ENCODE results near the gene SGPP2. TPM values are rescaled to one million over a fixed set of nuclear protein-coding genes. Genes with fewer than 3 reads are reported as not detected.
"Not testable (repeated sequence)": the region's sequence is repeated elsewhere in the genome, so short reads cannot be mapped to it uniquely, and the experiment has no call there.

SGPP2 gene
- total and polyA plus RNA-seq, 2 experiments from 2014 or later, result 0.08 TPM; not detected in 1

DNA sequence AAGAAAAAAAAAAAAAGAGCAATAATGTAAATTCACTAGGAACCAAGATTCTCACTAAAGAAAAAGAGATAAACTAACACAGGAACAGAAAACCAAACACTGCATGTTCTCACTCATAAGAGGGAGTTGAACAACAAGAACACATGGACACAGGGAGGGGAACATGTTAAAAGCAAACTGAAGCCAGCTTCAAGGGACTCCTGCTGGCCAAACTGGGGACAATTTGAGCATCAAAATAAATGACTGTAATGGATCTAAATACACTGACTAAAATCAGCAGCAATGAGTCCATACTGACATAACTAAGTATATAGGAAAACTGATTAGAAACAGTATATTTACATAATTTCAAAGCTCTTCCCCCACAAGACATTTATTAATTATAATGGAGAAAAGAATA is 158.6 kb downstream of the SGPP2 start:
- no peak overlapping the region for H3K4me3 Mint-ChIP-seq
- Histone ChIP-seq H2AFZ (no peak overlapping the region), H3K4me2 (no peak overlapping the region), H4K20me1 (replicated peaks; ENCODE audit: insufficient read depth) (peaks cover 3% of the 10 kb centered on the region; the same call in 1 of the 2 replicates), H3K36me3 (ENCODE audit: insufficient read depth) (peaks cover 8% of the 10 kb centered on the region; the same call in 1 of the 2 replicates), H3F3A (replicated peaks; ENCODE audit: low read depth) (no peaks in the 10 kb centered on the region), H3K9me2 (ENCODE audit: insufficient read depth) (no peaks in the 10 kb centered on the region), H3K79me2 (replicated peaks; ENCODE audit: insufficient read depth) (peaks cover 6% of the 10 kb centered on the region; the same call in 1 of the 2 replicates), H3K4me3 (no peak overlapping the region), H3K27me3 (ENCODE audit: insufficient read depth) (no peaks in the 10 kb centered on the region), H3K4me1 (ENCODE audit: insufficient read depth) (no peaks in the 10 kb centered on the region), H3K27ac (ENCODE audit: low read depth) (no peak overlapping the region)
- TF ChIP-seq, protein P1, sequence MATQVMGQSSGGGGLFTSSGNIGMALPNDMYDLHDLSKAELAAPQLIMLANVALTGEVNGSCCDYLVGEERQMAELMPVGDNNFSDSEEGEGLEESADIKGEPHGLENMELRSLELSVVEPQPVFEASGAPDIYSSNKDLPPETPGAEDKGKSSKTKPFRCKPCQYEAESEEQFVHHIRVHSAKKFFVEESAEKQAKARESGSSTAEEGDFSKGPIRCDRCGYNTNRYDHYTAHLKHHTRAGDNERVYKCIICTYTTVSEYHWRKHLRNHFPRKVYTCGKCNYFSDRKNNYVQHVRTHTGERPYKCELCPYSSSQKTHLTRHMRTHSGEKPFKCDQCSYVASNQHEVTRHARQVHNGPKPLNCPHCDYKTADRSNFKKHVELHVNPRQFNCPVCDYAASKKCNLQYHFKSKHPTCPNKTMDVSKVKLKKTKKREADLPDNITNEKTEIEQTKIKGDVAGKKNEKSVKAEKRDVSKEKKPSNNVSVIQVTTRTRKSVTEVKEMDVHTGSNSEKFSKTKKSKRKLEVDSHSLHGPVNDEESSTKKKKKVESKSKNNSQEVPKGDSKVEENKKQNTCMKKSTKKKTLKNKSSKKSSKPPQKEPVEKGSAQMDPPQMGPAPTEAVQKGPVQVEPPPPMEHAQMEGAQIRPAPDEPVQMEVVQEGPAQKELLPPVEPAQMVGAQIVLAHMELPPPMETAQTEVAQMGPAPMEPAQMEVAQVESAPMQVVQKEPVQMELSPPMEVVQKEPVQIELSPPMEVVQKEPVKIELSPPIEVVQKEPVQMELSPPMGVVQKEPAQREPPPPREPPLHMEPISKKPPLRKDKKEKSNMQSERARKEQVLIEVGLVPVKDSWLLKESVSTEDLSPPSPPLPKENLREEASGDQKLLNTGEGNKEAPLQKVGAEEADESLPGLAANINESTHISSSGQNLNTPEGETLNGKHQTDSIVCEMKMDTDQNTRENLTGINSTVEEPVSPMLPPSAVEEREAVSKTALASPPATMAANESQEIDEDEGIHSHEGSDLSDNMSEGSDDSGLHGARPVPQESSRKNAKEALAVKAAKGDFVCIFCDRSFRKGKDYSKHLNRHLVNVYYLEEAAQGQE (IDR thresholded peaks at IDR 0.05; ENCODE audit: unreplicated experiment), result no peak
- TF ChIP-seq ZNF331 (CRISPR knock-in tag; IDR thresholded peaks at IDR 0.05; ENCODE audit: low read depth) (no peak), NANOG (IDR thresholded peaks at IDR 0.05; ENCODE audit: borderline replicate concordance) (no peak), EZH2 (IDR thresholded peaks at IDR 0.05; ENCODE audit: low read depth, unreplicated experiment) (no peak)
- TF ChIP-seq, protein P2, sequence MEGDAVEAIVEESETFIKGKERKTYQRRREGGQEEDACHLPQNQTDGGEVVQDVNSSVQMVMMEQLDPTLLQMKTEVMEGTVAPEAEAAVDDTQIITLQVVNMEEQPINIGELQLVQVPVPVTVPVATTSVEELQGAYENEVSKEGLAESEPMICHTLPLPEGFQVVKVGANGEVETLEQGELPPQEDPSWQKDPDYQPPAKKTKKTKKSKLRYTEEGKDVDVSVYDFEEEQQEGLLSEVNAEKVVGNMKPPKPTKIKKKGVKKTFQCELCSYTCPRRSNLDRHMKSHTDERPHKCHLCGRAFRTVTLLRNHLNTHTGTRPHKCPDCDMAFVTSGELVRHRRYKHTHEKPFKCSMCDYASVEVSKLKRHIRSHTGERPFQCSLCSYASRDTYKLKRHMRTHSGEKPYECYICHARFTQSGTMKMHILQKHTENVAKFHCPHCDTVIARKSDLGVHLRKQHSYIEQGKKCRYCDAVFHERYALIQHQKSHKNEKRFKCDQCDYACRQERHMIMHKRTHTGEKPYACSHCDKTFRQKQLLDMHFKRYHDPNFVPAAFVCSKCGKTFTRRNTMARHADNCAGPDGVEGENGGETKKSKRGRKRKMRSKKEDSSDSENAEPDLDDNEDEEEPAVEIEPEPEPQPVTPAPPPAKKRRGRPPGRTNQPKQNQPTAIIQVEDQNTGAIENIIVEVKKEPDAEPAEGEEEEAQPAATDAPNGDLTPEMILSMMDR (conservative IDR thresholded peaks at IDR 0.05; ENCODE audit: low read depth in 2 of 2), result peak; percentile 27 to 37
- TF ChIP-seq, protein P3, sequence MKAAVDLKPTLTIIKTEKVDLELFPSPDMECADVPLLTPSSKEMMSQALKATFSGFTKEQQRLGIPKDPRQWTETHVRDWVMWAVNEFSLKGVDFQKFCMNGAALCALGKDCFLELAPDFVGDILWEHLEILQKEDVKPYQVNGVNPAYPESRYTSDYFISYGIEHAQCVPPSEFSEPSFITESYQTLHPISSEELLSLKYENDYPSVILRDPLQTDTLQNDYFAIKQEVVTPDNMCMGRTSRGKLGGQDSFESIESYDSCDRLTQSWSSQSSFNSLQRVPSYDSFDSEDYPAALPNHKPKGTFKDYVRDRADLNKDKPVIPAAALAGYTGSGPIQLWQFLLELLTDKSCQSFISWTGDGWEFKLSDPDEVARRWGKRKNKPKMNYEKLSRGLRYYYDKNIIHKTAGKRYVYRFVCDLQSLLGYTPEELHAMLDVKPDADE (IDR thresholded peaks at IDR 0.05), result no peak
- H3K27me3 Mint-ChIP-seq (ENCODE audit: insufficient read depth, low read depth, poor library complexity), result peaks cover 5% of the 10 kb centered on the region
- H3K4me1 Mint-ChIP-seq, result no peaks in the 10 kb centered on the region; the same call in 2 of the 3 replicates
- peaks cover 56% of the 10 kb centered on the region for H3K36me3 Mint-ChIP-seq (ENCODE audit: low read depth)
- H3K27ac Mint-ChIP-seq, result no peak overlapping the region
- H3K9me3 Mint-ChIP-seq, result peaks cover 40% of the 10 kb centered on the region
- peak; percentile 19 for DNase-seq (ENCODE audit: low spot score)
- ATAC-seq, result no peak

DNA sequence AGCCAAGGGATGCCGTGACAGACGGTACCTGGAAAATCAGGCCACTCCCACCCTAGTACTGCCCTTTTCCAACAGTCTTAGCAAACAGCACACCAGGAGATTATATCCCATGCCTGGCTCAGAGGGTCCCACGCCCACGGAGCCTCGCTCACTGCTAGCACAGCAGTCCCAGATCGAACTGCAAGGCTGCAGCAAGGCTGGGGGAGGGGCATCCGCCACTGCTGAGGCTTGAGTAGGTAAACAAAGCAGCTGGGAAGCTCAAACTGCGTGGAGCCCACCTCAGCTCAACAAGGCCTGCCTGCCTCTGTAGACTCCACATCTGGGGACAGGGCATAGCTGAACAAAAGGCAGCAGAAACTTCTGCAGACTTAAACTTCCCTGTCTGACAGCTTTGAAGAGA is 160.2 kb downstream of the SGPP2 start:
- H3K4me1 ChIP-seq (ENCODE audit: insufficient read depth); H3K4me2 ChIP-seq; ATAC-seq; H3K27ac ChIP-seq (ENCODE audit: low read depth); DNase-seq (ENCODE audit: low spot score); H4K20me1 ChIP-seq (replicated peaks; ENCODE audit: insufficient read depth); H3K9me2 ChIP-seq (ENCODE audit: insufficient read depth); H3K4me3 ChIP-seq; H3K27ac Mint-ChIP-seq; H3K4me3 Mint-ChIP-seq; H3K36me3 ChIP-seq (ENCODE audit: insufficient read depth); H2AFZ ChIP-seq; H3F3A ChIP-seq (replicated peaks; ENCODE audit: low read depth); H3K27me3 ChIP-seq (ENCODE audit: insufficient read depth); H3K27me3 Mint-ChIP-seq (ENCODE audit: insufficient read depth, low read depth, poor library complexity); H3K4me1 Mint-ChIP-seq: not testable (repeated sequence)
- peaks cover 46% of the 10 kb centered on the region for H3K9me3 Mint-ChIP-seq
- peaks cover 70% of the 10 kb centered on the region for H3K36me3 Mint-ChIP-seq (ENCODE audit: low read depth)
- H3K79me2 ChIP-seq (replicated peaks; ENCODE audit: insufficient read depth), result peaks cover 22% of the 10 kb centered on the region
